GM21723 (cell line): ENCODE measurements around the gene CEP85L.

Experiments
- ATAC-seq: cut with Tn5 transposase; IDR thresholded peaks from one replicate; pipeline ENCODE4 v1.9.1; 2021; ENCODE audit warnings: mild to moderate bottlenecking, moderate library complexity; ENCODE audit not compliant: unreplicated experiment

CEP85L gene

GRCh38 chr6:118651282-118652050 is at the start of gene CEP85L:
CEP85L (minus strand) TSS chr6:118651591; CDS start chr6:118651269, 322 bp downstream.
- ATAC-seq = peak; percentile 89

- ATAC-seq = no peak
Observed at GRCh38 chr6:118700531-118700930, 49.1 kb upstream of the CEP85L start.

- ATAC-seq = no peak
Observed at GRCh38 chr6:118697554-118697953, 46.2 kb upstream of the CEP85L start.

GRCh38 chr6:118696271-118696670 is 44.9 kb upstream of the CEP85L start:
- no peak for ATAC-seq

GRCh38 chr6:118693562-118693961 is 42.2 kb upstream of the CEP85L start:
- ATAC-seq = no peak

GRCh38 chr6:118685823-118686449 is 34.5 kb upstream of the CEP85L start:
- no peak for ATAC-seq

- ATAC-seq = no peak
Observed at GRCh38 chr6:118683881-118684872, 32.8 kb upstream of the CEP85L start.

GRCh38 chr6:118680452-118681095 is 29.2 kb upstream of the CEP85L start:
- no peak for ATAC-seq

- no peak for ATAC-seq
Observed at GRCh38 chr6:118679327-118679901, 28.0 kb upstream of the CEP85L start.

- ATAC-seq = no peak
Observed at GRCh38 chr6:118678866-118679265, 27.5 kb upstream of the CEP85L start.

GRCh38 chr6:118677193-118677592 is 25.8 kb upstream of the CEP85L start:
- ATAC-seq = no peak

- ATAC-seq = no peak
Observed at GRCh38 chr6:118675225-118675624, 23.8 kb upstream of the CEP85L start.

- ATAC-seq = no peak
Observed at GRCh38 chr6:118674772-118675171, 23.4 kb upstream of the CEP85L start.

GRCh38 chr6:118672678-118673077 is 21.3 kb upstream of the CEP85L start:
- ATAC-seq = no peak

GRCh38 chr6:118669561-118669960 is 18.2 kb upstream of the CEP85L start:
- no peak for ATAC-seq

- no peak for ATAC-seq
Observed at GRCh38 chr6:118668761-118669385, 17.5 kb upstream of the CEP85L start.

GRCh38 chr6:118667988-118668387 is 16.6 kb upstream of the CEP85L start:
- ATAC-seq = no peak

GRCh38 chr6:118665011-118665410 is 13.6 kb upstream of the CEP85L start:
- ATAC-seq = no peak

GRCh38 chr6:118663993-118664985 is 12.9 kb upstream of the CEP85L start:
- peak; percentile 48 for ATAC-seq
